Measurements from ENCODE around the gene ANGEL1. TPM values are rescaled to one million over a fixed set of nuclear protein-coding genes. Genes with fewer than 3 reads are reported as not detected.

Gene ANGEL1
- total RNA-seq, 1 experiment from 2014 or later, result 19.1 TPM

Other genes starting within 250 kb of the ANGEL1 start
- gene VASH1, start 51.4 kb downstream of the ANGEL1 start, total RNA-seq (2021; ENCODE audit: unreplicated experiment), result 5.2 TPM
- gene LRRC74A, start 13.5 kb upstream of the ANGEL1 start, total RNA-seq (2021; ENCODE audit: unreplicated experiment), result not detected
- gene IRF2BPL, start 215.8 kb upstream of the ANGEL1 start, total RNA-seq (2021; ENCODE audit: unreplicated experiment), result 83.3 TPM

All from Panc1 (cell line).